Endothelial cell of umbilical vein (primary cell): Measurements from ENCODE around the gene GPA33. TPM values are rescaled to one million over a fixed set of nuclear protein-coding genes. Genes with fewer than 3 reads are reported as not detected.

Experiments
- BruUV-seq: library from RNA; stranded (reverse); fragments of 400-500 nt; replicated peaks from 2 replicates; lab custom pipeline; 2021; lab: Mats Ljungman, UMichigan
- CTCF ChIA-PET: fragments of 300-600, 350-600 bp; sonication (Branson Sonifier 250); formaldehyde crosslinking; loops from one replicate; lab custom pipeline; 2021; ENCODE audit warnings: antibody characterized with exemption, inconsistent platforms; lab: Charles Lee
- POLR2A ChIA-PET: fragments of 300-600, 350-600 bp; sonication (Branson Sonifier 250); formaldehyde crosslinking; loops from one replicate; lab custom pipeline; 2021; ENCODE audit warnings: antibody characterized with exemption, inconsistent platforms; lab: Charles Lee
- DNase-seq: peaks from one replicate; pipeline ENCODE4 v3.0.0-alpha.2; 2011; ENCODE audit warnings: low read depth, low spot score
- FAIRE-seq: peaks from 2 replicates; lab custom pipeline; 2011; peaks lifted over from hg19 to GRCh38; lab: Jason Lieb, UNC
- H2AFZ ChIP-seq: 2 replicates; pipeline ENCODE4 v1.6.0; 2012; ENCODE audit warnings: low read depth, low read length, control low read depth, inconsistent platforms
- H3K27ac ChIP-seq: 2 replicates; pipeline ENCODE4 v1.5.1; 2011; ENCODE audit warnings: low read depth, mild to moderate bottlenecking, control low read depth, low read length, moderate library complexity; ENCODE audit not compliant: insufficient read depth
- H3K27me3 ChIP-seq, 2 experiments: 2 replicates each; pipeline versions ENCODE4 v1.6.0 to v1.6.1; 2011; ENCODE audit warnings: low read length in 2 of 2, mixed read lengths in 1 of 2; ENCODE audit not compliant: control insufficient read depth in 2 of 2, insufficient read depth in 2 of 2
- H3K36me3 ChIP-seq, 2 experiments: 2 replicates in 1 of 2; 3 replicates in 1 of 2; pipeline ENCODE4 v1.5.1; 2011; ENCODE audit warnings: low read length in 2 of 2, mild to moderate bottlenecking in 1 of 2, moderate library complexity in 1 of 2; ENCODE audit not compliant: control insufficient read depth in 2 of 2, insufficient read depth in 2 of 2; ENCODE audit errors: extremely low read depth in 1 of 2
- H3K4me1 ChIP-seq: 3 replicates; pipeline ENCODE4 v1.5.1; 2011; ENCODE audit warnings: mild to moderate bottlenecking, low read length; ENCODE audit not compliant: control insufficient read depth, insufficient read depth; ENCODE audit errors: extremely low read depth
- H3K4me2 ChIP-seq: 2 replicates; pipeline ENCODE4 v1.6.1; 2011; ENCODE audit warnings: low read length, control low read depth, mixed read lengths; ENCODE audit not compliant: insufficient read depth
- H3K4me3 ChIP-seq, 3 experiments: fragments of 200-600 bp in 1 of 3; sonication (generic), shearing (Covaris generic) in 1 of 3; replicated peaks in 1 of 3; 2 replicates each; pipeline ENCODE4 v1.5.1; 2011 to 2016; ENCODE audit warnings: control low read depth in 3 of 3, low read length in 3 of 3, mild to moderate bottlenecking in 2 of 3, inconsistent platforms in 1 of 3, low read depth in 1 of 3, moderate library complexity in 1 of 3; ENCODE audit not compliant: insufficient read depth in 1 of 3
- H3K79me2 ChIP-seq: 2 replicates; pipeline ENCODE4 v1.6.0; 2012; ENCODE audit warnings: low read length, inconsistent platforms; ENCODE audit not compliant: control insufficient read depth, insufficient read depth
- H3K9ac ChIP-seq: replicated peaks from 2 replicates; pipeline ENCODE3; 2011; ENCODE audit warnings: low read length, control low read depth; ENCODE audit not compliant: insufficient read depth; ENCODE audit errors: extremely low read depth
- H3K9me1 ChIP-seq: replicated peaks from 3 replicates; pipeline ENCODE4 v1.6.0; 2011; ENCODE audit warnings: mild to moderate bottlenecking, low read length; ENCODE audit not compliant: control insufficient read depth, insufficient read depth; ENCODE audit errors: extremely low read depth
- H3K9me3 ChIP-seq: replicated peaks from 2 replicates; pipeline ENCODE4 v1.5.1; 2012; ENCODE audit warnings: low read length, inconsistent platforms; ENCODE audit not compliant: control insufficient read depth, insufficient read depth
- H4K20me1 ChIP-seq: replicated peaks from 2 replicates; pipeline ENCODE3; 2011; ENCODE audit warnings: mild to moderate bottlenecking, low read length; ENCODE audit not compliant: control insufficient read depth, insufficient read depth; ENCODE audit errors: extremely low read depth
- CTCF ChIP-seq, 2 donors: IDR thresholded peaks; 1 replicate in 1 of 2; 2 replicates in 1 of 2; pipeline ENCODE4 v1.5.1; 2011; ENCODE audit warnings: low read length in 2 of 2, mild to moderate bottlenecking in 2 of 2, moderate library complexity in 2 of 2, control low read depth in 1 of 2, inconsistent platforms in 1 of 2, low read depth in 1 of 2; ENCODE audit not compliant: insufficient read depth in 1 of 2; ENCODE audit errors: extremely low read depth in 1 of 2
- EZH2 ChIP-seq: IDR thresholded peaks from 2 replicates; pipeline ENCODE4 v1.6.1; 2012; ENCODE audit warnings: borderline replicate concordance, low read depth, mild to moderate bottlenecking, moderate library complexity, low read length, inconsistent platforms; ENCODE audit not compliant: severe bottlenecking
- FOS ChIP-seq: IDR thresholded peaks from 2 replicates; pipeline ENCODE4 v1.6.1; 2011; ENCODE audit warnings: mild to moderate bottlenecking, low read length, moderate library complexity, borderline replicate concordance; ENCODE audit not compliant: insufficient read depth
- GATA2 ChIP-seq: IDR thresholded peaks from 2 replicates; pipeline ENCODE4 v1.7.0; 2011; ENCODE audit warnings: low read depth, mild to moderate bottlenecking, moderate library complexity, mixed read lengths, low read length; ENCODE audit not compliant: insufficient read length, insufficient read depth
- JUN ChIP-seq: IDR thresholded peaks from 2 replicates; pipeline ENCODE4 v1.6.1; 2011; ENCODE audit warnings: borderline replicate concordance, low read depth; ENCODE audit not compliant: insufficient read length, insufficient read depth
- MAX ChIP-seq: IDR thresholded peaks from 2 replicates; pipeline ENCODE4 v1.6.1; 2011; ENCODE audit not compliant: insufficient read depth, insufficient read length
- MYC ChIP-seq: IDR thresholded peaks from one replicate; pipeline ENCODE4 v1.6.1; 2011; ENCODE audit warnings: mild to moderate bottlenecking, low read depth, low read length
- POLR2A ChIP-seq: IDR thresholded peaks from 2 replicates; pipeline ENCODE4 v1.6.1; 2012; ENCODE audit warnings: low read depth, mild to moderate bottlenecking, control low read depth, low read length
- POLR2AphosphoS5 ChIP-seq: IDR thresholded peaks from 2 replicates; pipeline ENCODE4 v1.6.1; 2012; ENCODE audit warnings: low read depth, mild to moderate bottlenecking, control low read depth, low read length, moderate library complexity; ENCODE audit not compliant: insufficient read depth
- dilution Hi-C: fragments of 300-500 bp; cut with MboI; formaldehyde crosslinking; loops from one replicate; pipeline ENCODE4 v1.15.0; 2019; ENCODE audit warnings: low sequenced_read_pairs; ENCODE audit not compliant: extremely low pct_ligation_motif_present
- intact Hi-C: fragments of 100-400 bp; cut with micrococcal nuclease; formaldehyde crosslinking; loops from one replicate; pipeline ENCODE4 v1.10.0; 2022
- polyA plus RNA-seq, 4 experiments: library from polyadenylated mRNA; depleted of rRNA in 3 of 4; stranded (reverse) in 3 of 4; unstranded in 1 of 4; fragments of >200 nt; gene quantifications; 2 replicates each; pipeline versions ENCODE4 v1.2.1 to v1.2.3, GENCODE V29; 2011 to 2012; ENCODE audit warnings: missing spikeins in 1 of 4
- total RNA-seq: library from RNA; stranded (reverse); gene quantifications from 2 replicates; pipeline ENCODE4 v1.2.3, GENCODE V29; 2021

Gene GPA33
- total and polyA plus RNA-seq, 2 donors (not counting 3 experiments of a cell fraction or from before 2014, with no cell fraction given) = not detected

- DNase-seq (no peak), FAIRE-seq (no peak)
- no peaks in the 10 kb centered on the region for H3K79me2 ChIP-seq
- no peak overlapping the region for H3K27ac ChIP-seq
- BruUV-seq = no TSS peak
- POLR2A ChIA-PET = no interaction called here
- H4K20me1 ChIP-seq = no peaks in the 10 kb centered on the region
- CTCF ChIA-PET = no interaction called here
- TF ChIP-seq JUN (no peak), POLR2AphosphoS5 (no peak), MAX (no peak), FOS (no peak), POLR2A (no peak), CTCF (IDR thresholded peaks at IDR 0.05; ENCODE audit: extremely low read depth in 1 of 2, insufficient read depth in 1 of 2, low read depth in 1 of 2, low read length in 2 of 2) (no peak), GATA2 (no peak), EZH2 (no peak), MYC (no peak)
- intact Hi-C loops = no loop called here
- H3K4me2 ChIP-seq = no peak overlapping the region
- H2AFZ ChIP-seq = no peak overlapping the region
- H3K9me3 ChIP-seq = no peaks in the 10 kb centered on the region
- no peaks in the 10 kb centered on the region for H3K4me1 ChIP-seq
- no peak overlapping the region for H3K9ac ChIP-seq
- H3K27me3 ChIP-seq = peaks cover 4% of the 10 kb centered on the region in 2 experiments
- H3K36me3 ChIP-seq = no peaks in the 10 kb centered on the region
- no peaks in the 10 kb centered on the region for H3K9me1 ChIP-seq
- no peak overlapping the region for H3K4me3 ChIP-seq
- dilution Hi-C loops = no loop called here
These were observed 15.9 kb upstream of the GPA33 start for GRCh38 chr1:167106119-167106461.
